Measurements from ENCODE around the gene CD163L1.

- TF ChIP-seq ZNF274 (IDR thresholded peaks at IDR 0.05; ENCODE audit: low read depth, low read length) (no peak), YY1 (IDR thresholded peaks at IDR 0.05; ENCODE audit: insufficient read depth, insufficient read length) (no peak), SUZ12 (IDR thresholded peaks at IDR 0.05; ENCODE audit: extremely low read depth, insufficient read depth, insufficient read length) (no peak)
Measured at GRCh38 chr12:7434670-7435069, 9.3 kb downstream of the CD163L1 start.
